GM12865 (cell line): ENCODE results near the gene HEYL.

ENCODE experiments used
- DNase-seq: peaks from one replicate; pipeline ENCODE4 v3.0.0; 2010; ENCODE audit warnings: low read depth
- H3K4me3 ChIP-seq: 2 replicates; pipeline ENCODE4 v1.5.1; 2011; ENCODE audit warnings: mild to moderate bottlenecking, low read depth, low read length, control low read depth
- CTCF ChIP-seq: IDR thresholded peaks from 2 replicates; pipeline ENCODE4 v1.5.1; 2011; ENCODE audit warnings: low read length, control low read depth, low read depth, inconsistent platforms; ENCODE audit not compliant: insufficient read depth; ENCODE audit errors: missing control alignments

The HEYL gene

GRCh38 chr1:39646232-39647081 is 7.0 kb upstream of the HEYL start:
- no peak for TF ChIP-seq CTCF
- peak; percentile 24 for DNase-seq
- H3K4me3 ChIP-seq, result no peak overlapping the region

GRCh38 chr1:39645411-39646043 is 6.1 kb upstream of the HEYL start:
- DNase-seq, result no peak
- H3K4me3 ChIP-seq, result no peak overlapping the region
- no peak for TF ChIP-seq CTCF

- no peak overlapping the region for H3K4me3 ChIP-seq
- TF ChIP-seq CTCF, result no peak
- DNase-seq, result no peak
Measured at GRCh38 chr1:39643705-39644104, 4.3 kb upstream of the HEYL start.

GRCh38 chr1:39642796-39643195 is 3.4 kb upstream of the HEYL start:
- no peak overlapping the region for H3K4me3 ChIP-seq
- TF ChIP-seq CTCF, result no peak
- DNase-seq, result no peak

- DNase-seq, result no peak
- H3K4me3 ChIP-seq, result no peak overlapping the region
- no peak for TF ChIP-seq CTCF
Measured at GRCh38 chr1:39640861-39641260, 1.4 kb upstream of the HEYL start.

- no peak for TF ChIP-seq CTCF
- no peak overlapping the region for H3K4me3 ChIP-seq
- DNase-seq, result no peak
Measured at GRCh38 chr1:39638965-39639304, 508 bp downstream of the HEYL start.
